ENCODE data around the gene EPN1. TPM values are rescaled to one million over a fixed set of nuclear protein-coding genes. Genes with fewer than 3 reads are reported as not detected.

The EPN1 gene
- total and polyA plus RNA-seq, 9 of the 15 experiments (the other 6 are each of a cell fraction or from before 2014, with no cell fraction given): 0.08 to 138 (median 12.7) TPM

- TF ChIP-seq TAF1 (IDR thresholded peaks at IDR 0.05; ENCODE audit: control insufficient read depth, extremely low read depth, insufficient read depth, low read length, severe bottlenecking): peak; percentile 57
- no peak for TF ChIP-seq PRPF4 (IDR thresholded peaks at IDR 0.05; ENCODE audit: insufficient read depth, low read depth, low read length, poor library complexity, severe bottlenecking)
- no peak for TF ChIP-seq CBFA2T3 (IDR thresholded peaks at IDR 0.05)
- no peak for TF ChIP-seq MEF2A (IDR thresholded peaks at IDR 0.05; ENCODE audit: control insufficient read depth, low read depth, low read length)
- no peak for TF ChIP-seq ZNF3 (CRISPR knock-in tag; IDR thresholded peaks at IDR 0.05)
- TF ChIP-seq ZNF518B (CRISPR knock-in tag; IDR thresholded peaks at IDR 0.05): no peak
- TF ChIP-seq U2AF1 (optimal IDR thresholded peaks at IDR 0.05; ENCODE audit: low read depth, low read length): no peak
- TF ChIP-seq ID3 (CRISPR knock-in tag; IDR thresholded peaks at IDR 0.05): no peak
- no peak for TF ChIP-seq ID3 (tag; IDR thresholded peaks at IDR 0.05)
- TF ChIP-seq ELK3 (CRISPR knock-in tag; IDR thresholded peaks at IDR 0.05): no peak
- TF ChIP-seq XRCC4 (IDR thresholded peaks at IDR 0.05; ENCODE audit: extremely low read depth, insufficient read depth, insufficient read length): no peak
- 0 out of 2 replicates have a peak, but pooled peaks have one; percentile 48 for TF ChIP-seq LCOR (CRISPR knock-in tag; IDR thresholded peaks at IDR 0.05)
- peak; percentile 95 for TF ChIP-seq CREB1 (IDR thresholded peaks at IDR 0.05)
- TF ChIP-seq CREB1 (CRISPR knock-in tag; IDR thresholded peaks at IDR 0.05): peak; percentile 95
- TF ChIP-seq TAF15 (IDR thresholded peaks at IDR 0.05; ENCODE audit: low read depth, low read length): no peak
- TF ChIP-seq THRA (IDR thresholded peaks at IDR 0.05): no peak
- no peak for TF ChIP-seq ZNF384 (IDR thresholded peaks at IDR 0.05; ENCODE audit: low read depth, low read length)
- TF ChIP-seq BMI1 (IDR thresholded peaks at IDR 0.05; ENCODE audit: low read length): peak; percentile 57; the same call in 1 of the 2 replicates
- TF ChIP-seq ZBTB49 (CRISPR knock-in tag; IDR thresholded peaks at IDR 0.05; ENCODE audit: borderline replicate concordance): no peak
These were observed at the start of gene EPN1 (continued) for GRCh38 chr19:55674841-55675660.
